A549 (cell line): ENCODE measurements around the gene ZNF646. TPM values are rescaled to one million over a fixed set of nuclear protein-coding genes. Genes with fewer than 3 reads are reported as not detected.

Experiments
- ATAC-seq, 2 experiments: fragments of 200-7000 bp in 1 of 2; fragments of >200 bp in 1 of 2; cut with Nextera tagmentation in 1 of 2; cut with Tn5 transposase in 1 of 2; 3 replicates each; pipeline versions ENCODE4 v1.8.0 to v1.9.1; 2018 to 2020; ENCODE audit warnings: mild to moderate bottlenecking in 1 of 2, moderate library complexity in 1 of 2
- CTCF ChIA-PET: fragments of 300-600 bp; sonication (Branson Sonifier 250); formaldehyde crosslinking; extraction: SDS; loops from one replicate; lab custom pipeline; 2021; ENCODE audit warnings: antibody characterized with exemption, inconsistent platforms; lab: Yijun Ruan, JAX
- POLR2A ChIA-PET: fragments of 350-600 bp; formaldehyde crosslinking; extraction: SDS; loops from one replicate; lab custom pipeline; 2021; ENCODE audit warnings: antibody characterized with exemption, inconsistent platforms; lab: Yijun Ruan, JAX
- DNase-seq, 2 experiments: peaks; one replicate each; pipeline versions ENCODE4 v3.0.0 to v3.0.0-alpha.2; 2011 to 2016; ENCODE audit warnings: low read depth in 1 of 2, low spot score in 1 of 2
- FAIRE-seq: peaks from 2 replicates; lab custom pipeline; 2011; peaks lifted over from hg19 to GRCh38; lab: Jason Lieb, UNC
- H3K27ac ChIP-seq, 2 experiments: fragments of >200 bp; sonication (Bioruptor Twin); formaldehyde crosslinking; 3 replicates each; pipeline ENCODE4 v1.5.1; 2016 to 2017
- H3K4me1 ChIP-seq: fragments of >200 bp; sonication (Bioruptor Twin); formaldehyde crosslinking; 3 replicates; pipeline ENCODE4 v1.6.1; 2016
- H3K4me2 ChIP-seq: fragments of >200 bp; sonication (Bioruptor Twin); formaldehyde crosslinking; 3 replicates; pipeline ENCODE4 v1.6.1; 2016
- H3K4me3 ChIP-seq: fragments of >200 bp; sonication (Bioruptor Twin); formaldehyde crosslinking; 3 replicates; pipeline ENCODE4 v1.5.1; 2016
- H3K9me3 ChIP-seq: fragments of >200 bp; sonication (Bioruptor Twin); formaldehyde crosslinking; 3 replicates; pipeline ENCODE4 v1.6.1; 2016
- BHLHE40 ChIP-seq: IDR thresholded peaks from 2 replicates; pipeline ENCODE4 v1.6.1; 2012; ENCODE audit warnings: low read depth, low read length, inconsistent platforms
- CBX2 ChIP-seq: fragments of 200-600 bp; sonication (generic); IDR thresholded peaks from 2 replicates; pipeline ENCODE4 v1.6.1; 2016; ENCODE audit warnings: low read depth, mild to moderate bottlenecking, borderline replicate concordance
- CBX8 ChIP-seq: fragments of 200-600 bp; sonication (generic); IDR thresholded peaks from 2 replicates; pipeline ENCODE4 v1.6.1; 2016
- CTCF ChIP-seq: fragments of >200 bp; sonication (Bioruptor Twin); formaldehyde crosslinking; IDR thresholded peaks from 3 replicates; pipeline ENCODE4 v1.5.1; 2016
- FOSB ChIP-seq: fragments of 250-450 bp; sonication (Bioruptor Pico); IDR thresholded peaks from 2 replicates; pipeline ENCODE4 v1.5.0; 2020; ENCODE audit warnings: mild to moderate bottlenecking, moderate library complexity
- GATA3 ChIP-seq: IDR thresholded peaks from 2 replicates; pipeline ENCODE4 v1.6.1; 2012; ENCODE audit warnings: borderline replicate concordance
- HES2 ChIP-seq: fragments of >200 bp; sonication (Bioruptor Twin); formaldehyde crosslinking; IDR thresholded peaks from 2 replicates; pipeline ENCODE4 v1.6.1; 2016
- HOXA7 ChIP-seq: fragments of 250-450 bp; sonication (Bioruptor Pico); IDR thresholded peaks from 2 replicates; pipeline ENCODE4 v1.5.0; 2020; ENCODE audit warnings: mild to moderate bottlenecking, moderate library complexity
- HOXB13 ChIP-seq: fragments of 250-450 bp; sonication (Bioruptor Pico); IDR thresholded peaks from 2 replicates; pipeline ENCODE4 v1.5.0; 2020; ENCODE audit warnings: low read depth, mild to moderate bottlenecking, moderate library complexity
- JUNB ChIP-seq: fragments of >200 bp; sonication (Bioruptor Twin); formaldehyde crosslinking; IDR thresholded peaks from 2 replicates; pipeline ENCODE4 v1.6.1; 2016
- KDM5A ChIP-seq: fragments of 200-600 bp; sonication (generic); IDR thresholded peaks from 2 replicates; pipeline ENCODE4 v1.6.1; 2016; ENCODE audit warnings: antibody characterized with exemption, mild to moderate bottlenecking
- MAFK ChIP-seq: fragments of 450-650 bp; IDR thresholded peaks from 2 replicates; pipeline ENCODE4 v1.6.1; 2014; ENCODE audit not compliant: partially characterized antibody
- MAZ ChIP-seq: fragments of 150-350 bp; IDR thresholded peaks from 2 replicates; pipeline ENCODE4 v1.6.1; 2014; ENCODE audit warnings: antibody characterized with exemption, low read depth, low read length, borderline replicate concordance
- PBX3 ChIP-seq: IDR thresholded peaks from 2 replicates; pipeline ENCODE4 v1.6.1; 2012
- RARB ChIP-seq: fragments of 250-450 bp; sonication (Bioruptor Pico); IDR thresholded peaks from 2 replicates; pipeline ENCODE4 v1.8.0; 2021; ENCODE audit warnings: mild to moderate bottlenecking, moderate library complexity
- ZFP36 ChIP-seq: fragments of 450-650 bp; IDR thresholded peaks from 2 replicates; pipeline ENCODE4 v1.6.1; 2014; ENCODE audit warnings: borderline replicate concordance; ENCODE audit not compliant: partially characterized antibody
- ZSCAN20 ChIP-seq: fragments of 250-450 bp; sonication (Bioruptor Pico); IDR thresholded peaks from 2 replicates; pipeline ENCODE4 v1.8.0; 2022; ENCODE audit warnings: mild to moderate bottlenecking, moderate library complexity
- WGBS: methylation state at CpG from one replicate; pipeline ENCODE4 v1.1.6; 2017; ENCODE audit errors: missing lambda C conversion rate; 5-methylcytosine and 5-hydroxymethylcytosine counted together
- polyA plus RNA-seq, 4 experiments: library from polyadenylated mRNA; depleted of rRNA in 3 of 4; stranded (reverse); fragments of >200 nt; fragmentation: RNase III in 1 of 4; extraction: RNeasy Plus Mini Kit Qiagen cat#74134 plus additional on column Dnase treatment in 1 of 4; gene quantifications; 2 replicates in 3 of 4; 3 replicates in 1 of 4; pipeline ENCODE4 v1.2.3, GENCODE V29; 2011 to 2017
- TF ChIP-seq, protein P1 (sequence below): fragments of 450-650 bp; IDR thresholded peaks from 2 replicates; pipeline ENCODE4 v1.6.1; 2014; ENCODE audit warnings: antibody characterized with exemption
- TF ChIP-seq, protein P2 (sequence below): fragments of 250-450 bp; sonication (Bioruptor Pico); IDR thresholded peaks from 2 replicates; pipeline ENCODE4 v1.5.0; 2020; ENCODE audit warnings: low read depth, mild to moderate bottlenecking, moderate library complexity

The ZNF646 gene
- polyA plus RNA-seq, 2 of the 4 experiments (the other 2 are of a cell fraction): 3.0 to 8.2 TPM

- ATAC-seq: no peak; a peak in 1 of 6 replicates
- TF ChIP-seq CTCF (no peak), CBX8 (no peak), PBX3 (no peak), MAFK (no peak), KDM5A (no peak)
- TF ChIP-seq, protein P1, sequence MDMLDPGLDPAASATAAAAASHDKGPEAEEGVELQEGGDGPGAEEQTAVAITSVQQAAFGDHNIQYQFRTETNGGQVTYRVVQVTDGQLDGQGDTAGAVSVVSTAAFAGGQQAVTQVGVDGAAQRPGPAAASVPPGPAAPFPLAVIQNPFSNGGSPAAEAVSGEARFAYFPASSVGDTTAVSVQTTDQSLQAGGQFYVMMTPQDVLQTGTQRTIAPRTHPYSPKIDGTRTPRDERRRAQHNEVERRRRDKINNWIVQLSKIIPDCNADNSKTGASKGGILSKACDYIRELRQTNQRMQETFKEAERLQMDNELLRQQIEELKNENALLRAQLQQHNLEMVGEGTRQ: no peak
- TF ChIP-seq, protein P2, sequence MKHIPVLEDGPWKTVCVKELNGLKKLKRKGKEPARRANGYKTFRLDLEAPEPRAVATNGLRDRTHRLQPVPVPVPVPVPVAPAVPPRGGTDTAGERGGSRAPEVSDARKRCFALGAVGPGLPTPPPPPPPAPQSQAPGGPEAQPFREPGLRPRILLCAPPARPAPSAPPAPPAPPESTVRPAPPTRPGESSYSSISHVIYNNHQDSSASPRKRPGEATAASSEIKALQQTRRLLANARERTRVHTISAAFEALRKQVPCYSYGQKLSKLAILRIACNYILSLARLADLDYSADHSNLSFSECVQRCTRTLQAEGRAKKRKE: no peak
- no peak overlapping the region for H3K4me2 ChIP-seq
- no peak overlapping the region; a peak in 1 of 6 replicates for H3K27ac ChIP-seq
- H3K4me3 ChIP-seq: no peak overlapping the region
- POLR2A ChIA-PET: interaction anchor here (1.0 kb wide), 1 partner anchor 10 kb away, joined by 3 read pairs; the partner anchor contains the start of genes ZNF646 and ZNF668
- 87% methylated on average over 6 of the region's 9 CpGs for WGBS
- FAIRE-seq: no peak
- H3K9me3 ChIP-seq: no peaks in the 10 kb centered on the region
- DNase-seq: no peak
- H3K4me1 ChIP-seq: peaks cover 13% of the 10 kb centered on the region
- CTCF ChIA-PET: interaction anchor here (0.6 to 6.5 kb wide), 5 partner anchors 10 to 110 kb away, joined by 3 to 58 read pairs (median 3); partner anchors contain the start of gene HSD3B7
These were observed 10.8 kb upstream of the ZNF646 start for GRCh38 chr16:31063495-31063842.

DNA sequence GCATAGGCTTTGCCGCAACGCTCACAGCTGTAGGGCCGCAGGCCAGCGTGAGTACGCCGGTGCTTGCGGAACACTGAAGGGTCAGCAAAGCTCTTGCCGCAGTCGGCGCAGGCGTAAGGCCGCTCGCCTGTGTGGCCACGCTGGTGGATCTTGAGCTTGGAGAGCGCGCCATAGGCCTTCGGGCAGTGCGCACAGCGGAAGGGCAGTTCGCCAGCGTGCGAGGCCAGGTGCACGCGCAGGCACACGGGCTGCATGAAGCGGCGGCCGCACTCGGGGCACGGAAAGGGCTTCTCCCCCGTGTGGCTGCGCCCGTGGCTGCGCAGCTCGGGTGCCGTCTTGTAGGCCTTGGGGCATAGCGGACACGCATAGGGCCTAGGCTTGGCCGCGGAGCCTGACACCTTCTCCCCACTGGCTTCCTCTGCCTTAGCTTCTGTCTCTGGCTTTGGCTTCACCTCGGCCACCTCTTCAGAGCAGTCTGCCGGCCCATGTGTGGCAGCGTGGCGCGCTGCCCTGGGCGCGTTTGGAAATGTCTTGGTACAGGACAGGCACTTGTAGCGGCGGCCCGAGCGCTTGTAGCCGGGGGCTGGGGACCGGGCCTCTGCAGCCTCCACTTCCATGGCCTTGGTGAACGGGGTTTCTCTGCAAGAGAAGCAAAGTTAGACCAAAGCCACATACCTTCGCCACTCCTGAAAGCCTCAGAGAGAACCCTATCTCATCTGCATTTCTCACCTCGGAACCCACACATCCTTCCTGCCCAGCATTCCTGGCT is 10.2 kb upstream of the ZNF646 start:
- DNase-seq: no peak
- FAIRE-seq: no peak
- 95% methylated on average over 50 of the region's 56 CpGs for WGBS
- peak overlapping the region; percentile 70 to 75; a peak in 5 of 6 replicates for H3K27ac ChIP-seq
- TF ChIP-seq ZFP36: no peak
- no peak for TF ChIP-seq CBX2
- TF ChIP-seq PBX3: no peak
- TF ChIP-seq JUNB: no peak
- TF ChIP-seq FOSB: no peak
- TF ChIP-seq HOXB13: no peak
- no peak for TF ChIP-seq MAZ
- TF ChIP-seq BHLHE40: no peak
- TF ChIP-seq HOXA7 (CRISPR knock-in tag): no peak
- TF ChIP-seq HES2: no peak
- no peak for TF ChIP-seq GATA3
- TF ChIP-seq RARB (CRISPR knock-in tag): no peak
- no peak for TF ChIP-seq MAFK
- TF ChIP-seq ZSCAN20 (CRISPR knock-in tag): no peak
- TF ChIP-seq, all 56 proteins: peak for 0
- ATAC-seq: peak in 1 of 2 experiments; percentile 7; a peak in 1 of 6 replicates
- Histone ChIP-seq H3K9me3 (no peaks in the 10 kb centered on the region), H3K4me1 (peaks cover 13% of the 10 kb centered on the region), H3K4me3 (no peak overlapping the region), H3K4me2 (0 out of 3 replicates have a peak overlapping the region, but pooled peaks have one; percentile 58)
- POLR2A ChIA-PET: interaction anchor here (1.0 to 1.5 kb wide), 4 partner anchors 10 to 67 kb away, joined by 3 to 11 read pairs (median 6); partner anchors contain the start of genes ZNF646 and ZNF668
- CTCF ChIA-PET: interaction anchor here (0.9 to 6.5 kb wide), 5 partner anchors 10 to 110 kb away, joined by 3 to 58 read pairs (median 4); partner anchors contain the start of genes HSD3B7 and ZNF668
